Measurements from ENCODE around the gene GYPC. TPM values are rescaled to one million over a fixed set of nuclear protein-coding genes. Genes with fewer than 3 reads are reported as not detected.

Gene GYPC
- polyA plus RNA-seq, 1 donor (not counting 4 experiments of a cell fraction or from before 2014, with no cell fraction given) = not detected

GRCh38 chr2:126731353-126731752, 75.4 kb downstream of the GYPC start:
- no peak overlapping the region for H2AFZ ChIP-seq (ENCODE audit: control insufficient read depth, low read length)
- H3K27ac ChIP-seq (ENCODE audit: control insufficient read depth, insufficient read depth, low read length) = no peak overlapping the region
- H3K27me3 ChIP-seq (ENCODE audit: control insufficient read depth, extremely low read depth, insufficient read depth, low read length) = no peaks in the 10 kb centered on the region
- dilution Hi-C loops (cut with MboI; ENCODE audit: extremely low pct_ligation_motif_present, low sequenced_read_pairs) = no loop called here
- no peaks in the 10 kb centered on the region for H3K36me3 ChIP-seq (ENCODE audit: control insufficient read depth in 2 of 2, extremely low read depth in 1 of 2, insufficient read depth in 2 of 2, low read length in 2 of 2)
- H3K4me1 ChIP-seq (ENCODE audit: control insufficient read depth, extremely low read depth, insufficient read depth, low read length) = no peaks in the 10 kb centered on the region
- DNase-seq (ENCODE audit: low read depth, low spot score) = no peak
- no peaks in the 10 kb centered on the region for H3K79me2 ChIP-seq (ENCODE audit: control insufficient read depth, insufficient read depth, low read length)
- FAIRE-seq = no peak
- no peak for TF ChIP-seq CTCF (optimal IDR thresholded peaks at IDR 0.05 in 1 of 3, IDR thresholded peaks at IDR 0.05 in 1 of 3, conservative IDR thresholded peaks at IDR 0.05 in 1 of 3; ENCODE audit: extremely low read depth in 1 of 3, insufficient read depth in 2 of 3, low read length in 3 of 3)
- TF ChIP-seq EZH2 (IDR thresholded peaks at IDR 0.05; ENCODE audit: low read length) = no peak
- H4K20me1 ChIP-seq (ENCODE audit: control insufficient read depth, extremely low read depth, insufficient read depth, low read length) = no peaks in the 10 kb centered on the region
- no peaks in the 10 kb centered on the region for H3K9me1 ChIP-seq (ENCODE audit: control insufficient read depth, extremely low read depth, insufficient read depth, low read length)
- H3K9me3 ChIP-seq (ENCODE audit: control insufficient read depth, low read depth, low read length) = peaks cover 6% of the 10 kb centered on the region
- H3K4me3 ChIP-seq (ENCODE audit: control insufficient read depth in 2 of 3, extremely low read depth in 1 of 3, insufficient read depth in 2 of 3, low read depth in 1 of 3, low read length in 3 of 3) = no peak overlapping the region
- H3K9ac ChIP-seq (ENCODE audit: control insufficient read depth, extremely low read depth, insufficient read depth, low read length) = no peak overlapping the region
- H3K4me2 ChIP-seq (ENCODE audit: control insufficient read depth, extremely low read depth, insufficient read depth, low read depth, low read length) = no peak overlapping the region

GRCh38 chr2:126732682-126733245, 76.8 kb downstream of the GYPC start:
- no peaks in the 10 kb centered on the region for H3K27me3 ChIP-seq (ENCODE audit: control insufficient read depth, extremely low read depth, insufficient read depth, low read length)
- no peak for TF ChIP-seq CTCF (optimal IDR thresholded peaks at IDR 0.05 in 1 of 3, IDR thresholded peaks at IDR 0.05 in 1 of 3, conservative IDR thresholded peaks at IDR 0.05 in 1 of 3; ENCODE audit: extremely low read depth in 1 of 3, insufficient read depth in 2 of 3, low read length in 3 of 3)
- TF ChIP-seq EZH2 (IDR thresholded peaks at IDR 0.05; ENCODE audit: low read length) = no peak
- FAIRE-seq = no peak
- no peak overlapping the region for H3K4me2 ChIP-seq (ENCODE audit: control insufficient read depth, extremely low read depth, insufficient read depth, low read depth, low read length)
- no peaks in the 10 kb centered on the region for H3K4me1 ChIP-seq (ENCODE audit: control insufficient read depth, extremely low read depth, insufficient read depth, low read length)
- H2AFZ ChIP-seq (ENCODE audit: control insufficient read depth, low read length) = no peak overlapping the region
- no peaks in the 10 kb centered on the region for H3K36me3 ChIP-seq (ENCODE audit: control insufficient read depth in 2 of 2, extremely low read depth in 1 of 2, insufficient read depth in 2 of 2, low read length in 2 of 2)
- no peaks in the 10 kb centered on the region for H4K20me1 ChIP-seq (ENCODE audit: control insufficient read depth, extremely low read depth, insufficient read depth, low read length)
- H3K79me2 ChIP-seq (ENCODE audit: control insufficient read depth, insufficient read depth, low read length) = no peaks in the 10 kb centered on the region
- H3K9me3 ChIP-seq (ENCODE audit: control insufficient read depth, low read depth, low read length) = peaks cover 6% of the 10 kb centered on the region
- dilution Hi-C loops (cut with MboI; ENCODE audit: extremely low pct_ligation_motif_present, low sequenced_read_pairs) = no loop called here
- H3K9me1 ChIP-seq (ENCODE audit: control insufficient read depth, extremely low read depth, insufficient read depth, low read length) = no peaks in the 10 kb centered on the region
- H3K4me3 ChIP-seq (ENCODE audit: control insufficient read depth in 2 of 3, extremely low read depth in 1 of 3, insufficient read depth in 2 of 3, low read depth in 1 of 3, low read length in 3 of 3) = no peak overlapping the region
- no peak overlapping the region for H3K27ac ChIP-seq (ENCODE audit: control insufficient read depth, insufficient read depth, low read length)
- no peak for DNase-seq (ENCODE audit: low read depth, low spot score)
- no peak overlapping the region for H3K9ac ChIP-seq (ENCODE audit: control insufficient read depth, extremely low read depth, insufficient read depth, low read length)

All from keratinocyte (primary cell).